GM18873 (cell line): ENCODE data around the gene RPL13.
"Not testable (repeated sequence)": the region's sequence is repeated elsewhere in the genome, so short reads cannot be mapped to it uniquely, and the experiment has no call there.

ENCODE experiments used
- ATAC-seq: cut with Tn5 transposase; IDR thresholded peaks from one replicate; pipeline ENCODE4 v1.9.1; 2021; ENCODE audit warnings: mild to moderate bottlenecking, moderate library complexity, moderate number of reproducible peaks; ENCODE audit not compliant: unreplicated experiment, low FRiP score

The RPL13 gene

GRCh38 chr16:89561884-89562599 is 1.6 kb downstream of the RPL13 start:
- no peak for ATAC-seq

- no peak for ATAC-seq
Observed at GRCh38 chr16:89562939-89563338, 2.5 kb downstream of the RPL13 start.

GRCh38 chr16:89563639-89564392 is 3.3 kb downstream of the RPL13 start:
- no peak for ATAC-seq

- no peak for ATAC-seq
Observed at GRCh38 chr16:89564476-89565255, 4.2 kb downstream of the RPL13 start.

- ATAC-seq = no peak
Observed at GRCh38 chr16:89565256-89565505, 4.7 kb downstream of the RPL13 start.

- ATAC-seq = no peak
Observed at GRCh38 chr16:89565506-89566372, 5.3 kb downstream of the RPL13 start.

- ATAC-seq = no peak
Observed at GRCh38 chr16:89567656-89568594, 7.4 kb downstream of the RPL13 start.

- ATAC-seq = no peak
Observed at GRCh38 chr16:89569506-89570341, 9.2 kb downstream of the RPL13 start.

- ATAC-seq = no peak
Observed at GRCh38 chr16:89570342-89570923, 10.0 kb downstream of the RPL13 start.

GRCh38 chr16:89570983-89571598 is 10.6 kb downstream of the RPL13 start:
- ATAC-seq = not testable (repeated sequence)

GRCh38 chr16:89571636-89572035 is 11.2 kb downstream of the RPL13 start:
- no peak for ATAC-seq

- no peak for ATAC-seq
Observed at GRCh38 chr16:89572073-89572484, 11.6 kb downstream of the RPL13 start.

GRCh38 chr16:89572485-89573205 is 12.2 kb downstream of the RPL13 start:
- ATAC-seq = no peak

- ATAC-seq = no peak
Observed at GRCh38 chr16:89573826-89574680, 13.6 kb downstream of the RPL13 start.

- no peak for ATAC-seq
Observed at GRCh38 chr16:89574681-89575246, 14.3 kb downstream of the RPL13 start.
